Upper lobe of left lung (tissue), 4 donors: ENCODE results near the gene ADGRF5.

ENCODE experiments used
- CTCF ChIP-seq, 6 experiments: fragments of 450-650 bp in 4 of 6; fragments of 200-600 bp in 2 of 6; sonication (generic) in 2 of 6; IDR thresholded peaks; one replicate each; pipeline ENCODE4 v1.5.1; 2016 to 2019; ENCODE audit warnings: antibody characterized with exemption in 6 of 6
- EP300 ChIP-seq, 4 donors: sonication (generic); formaldehyde crosslinking; IDR thresholded peaks; one replicate each; pipeline ENCODE4 v1.5.1; 2017; ENCODE audit warnings: antibody characterized with exemption in 4 of 4, control low read depth in 2 of 4
- POLR2A ChIP-seq, 4 donors: fragments of 450-650 bp; IDR thresholded peaks; one replicate each; pipeline ENCODE4 v1.5.1; 2016 to 2017; ENCODE audit warnings: antibody characterized with exemption in 4 of 4, mild to moderate bottlenecking in 2 of 4

GRCh38 chr6:46927066-46927465 lies 5.3 kb upstream of the ADGRF5 start:
- TF ChIP-seq CTCF (IDR thresholded peaks at IDR 0.05), result no peak
- no peak for TF ChIP-seq EP300 (IDR thresholded peaks at IDR 0.05)
- no peak for TF ChIP-seq POLR2A (IDR thresholded peaks at IDR 0.05)
